Measurements from ENCODE around the gene ZIC2. TPM values are rescaled to one million over a fixed set of nuclear protein-coding genes. Genes with fewer than 3 reads are reported as not detected.
"Not testable (repeated sequence)": the region's sequence is repeated elsewhere in the genome, so short reads cannot be mapped to it uniquely, and the experiment has no call there.

The ZIC2 gene
- total and polyA plus RNA-seq, 12 donors: not detected

- DNase-seq (no peak), ATAC-seq (no peak)
- no peak for TF ChIP-seq CTCF (IDR thresholded peaks at IDR 0.05)
- Histone ChIP-seq H3K36me3 (no peaks in the 10 kb centered on the region), H3K9me3 (no peaks in the 10 kb centered on the region), H3K4me3 (no peak overlapping the region), H3K4me1 (no peaks in the 10 kb centered on the region), H3K27me3 (peaks cover 0 to 97% (median 89%) of the 10 kb centered on the region in 7 donors), H3K27ac (no peak overlapping the region)
- intact Hi-C loops (cut with DNase I): no loop called here
- 79 to 80% methylated on average over 2 of the region's 2 CpGs for WGBS, 2 donors
Measured at GRCh38 chr13:99947666-99948065, 33.9 kb upstream of the ZIC2 start.

GRCh38 chr13:99948411-99948810 is 33.2 kb upstream of the ZIC2 start:
- TF ChIP-seq CTCF (IDR thresholded peaks at IDR 0.05): no peak
- Histone ChIP-seq H3K27me3 (peaks cover 0 to 97% (median 94%) of the 10 kb centered on the region in 7 donors), H3K27ac (no peak overlapping the region), H3K36me3 (no peaks in the 10 kb centered on the region), H3K4me1 (no peaks in the 10 kb centered on the region), H3K9me3 (no peaks in the 10 kb centered on the region), H3K4me3 (no peak overlapping the region)
- 79 to 80% methylated on average over 4 of the region's 4 CpGs for WGBS, 2 donors
- DNase-seq: no peak
- intact Hi-C loops (cut with DNase I): no loop called here
- no peak for ATAC-seq

GRCh38 chr13:99948907-99949678 is 32.5 kb upstream of the ZIC2 start:
- intact Hi-C loops (cut with DNase I): no loop called here
- 76 to 80% methylated on average over 10 of the region's 10 CpGs for WGBS, 2 donors
- TF ChIP-seq CTCF (IDR thresholded peaks at IDR 0.05): no peak
- H3K27ac ChIP-seq: no peak overlapping the region
- H3K9me3 ChIP-seq: no peaks in the 10 kb centered on the region
- DNase-seq (no peak), ATAC-seq (no peak)
- H3K36me3 ChIP-seq: no peaks in the 10 kb centered on the region
- H3K4me3 ChIP-seq: no peak overlapping the region
- no peaks in the 10 kb centered on the region for H3K4me1 ChIP-seq
- H3K27me3 ChIP-seq: peaks cover 0 to 97% (median 96%) of the 10 kb centered on the region in 7 donors

- intact Hi-C loops (cut with DNase I): no loop called here
- TF ChIP-seq CTCF (IDR thresholded peaks at IDR 0.05): no peak
- no peaks in the 10 kb centered on the region for H3K36me3 ChIP-seq
- 54 to 59% methylated on average over 8 of the region's 8 CpGs for WGBS, 2 donors
- H3K9me3 ChIP-seq: no peaks in the 10 kb centered on the region
- ATAC-seq: no peak
- H3K4me1 ChIP-seq: no peaks in the 10 kb centered on the region
- no peak overlapping the region for H3K4me3 ChIP-seq
- DNase-seq: no peak
- H3K27me3 ChIP-seq: peaks cover 3 to 97% (median 95%) of the 10 kb centered on the region in 7 donors
- no peak overlapping the region for H3K27ac ChIP-seq
Measured at GRCh38 chr13:99949679-99950413, 31.7 kb upstream of the ZIC2 start.

- peaks cover 20 to 97% (median 95%) of the 10 kb centered on the region in 7 donors for H3K27me3 ChIP-seq
- H3K27ac ChIP-seq; intact Hi-C loops (cut with DNase I); H3K4me3 ChIP-seq; H3K36me3 ChIP-seq; DNase-seq; ATAC-seq; H3K9me3 ChIP-seq: not testable (repeated sequence)
- WGBS, 2 donors: 90 to 98% methylated on average over 1 of the region's 1 CpG
- H3K4me1 ChIP-seq: peaks cover 9 to 14% (median 13%) of the 10 kb centered on the region in 9 donors
Measured at GRCh38 chr13:99951666-99952065, 29.9 kb upstream of the ZIC2 start.
